CD4-positive, alpha-beta T cell treated with Interleukin-17A for 4 hours (primary cell): ENCODE data around the gene STK25.
A peak's percentile ranks its signal among the peaks of the same experiment; 100 is the strongest.
"Not testable (repeated sequence)": the region's sequence is repeated elsewhere in the genome, so short reads cannot be mapped to it uniquely, and the experiment has no call there.

Experiments
- DNase-seq: peaks from one replicate; pipeline ENCODE4 v3.0.0-alpha.2; 2020; ENCODE audit warnings: mixed read lengths

STK25 gene

GRCh38 chr2:241507430-241508239 lies 749 bp downstream of the STK25 start:
- peak; percentile 30 for DNase-seq

- DNase-seq = no peak
Measured at GRCh38 chr2:241506793-241507429, 1.5 kb downstream of the STK25 start.

- not testable (repeated sequence) for DNase-seq
Measured at GRCh38 chr2:241506317-241506716, 2.1 kb downstream of the STK25 start.

- DNase-seq = no peak
Measured at GRCh38 chr2:241505781-241506201, 2.6 kb downstream of the STK25 start.

- DNase-seq = no peak
Measured at GRCh38 chr2:241505086-241505780, 3.2 kb downstream of the STK25 start.

GRCh38 chr2:241503776-241504392 lies 4.5 kb downstream of the STK25 start:
- no peak for DNase-seq

GRCh38 chr2:241502281-241502680 lies 6.1 kb downstream of the STK25 start:
- DNase-seq = no peak

- DNase-seq = no peak
Measured at GRCh38 chr2:241501551-241501950, 6.8 kb downstream of the STK25 start.

GRCh38 chr2:241501099-241501541 lies 7.3 kb downstream of the STK25 start:
- DNase-seq = no peak

- DNase-seq = no peak
Measured at GRCh38 chr2:241500431-241500975, 7.9 kb downstream of the STK25 start.

- no peak for DNase-seq
Measured at GRCh38 chr2:241500016-241500415, 8.4 kb downstream of the STK25 start.

- no peak for DNase-seq
Measured at GRCh38 chr2:241499146-241499965, 9.0 kb downstream of the STK25 start.

- DNase-seq = no peak
Measured at GRCh38 chr2:241498115-241499070, 10.0 kb downstream of the STK25 start.

- no peak for DNase-seq
Measured at GRCh38 chr2:241496904-241497877, 11.2 kb downstream of the STK25 start.

GRCh38 chr2:241496003-241496707 lies 12.2 kb downstream of the STK25 start:
- DNase-seq = no peak

- no peak for DNase-seq
Measured at GRCh38 chr2:241495172-241496002, 13.0 kb downstream of the STK25 start.

- DNase-seq = no peak
Measured at GRCh38 chr2:241494311-241494908, 14.0 kb downstream of the STK25 start.
